ENCODE data around the gene SRSF10. TPM values are rescaled to one million over a fixed set of nuclear protein-coding genes. Genes with fewer than 3 reads are reported as not detected.

The SRSF10 gene
- total and polyA plus RNA-seq, 2 of the 8 experiments (the other 6 are each of a cell fraction or from before 2014, with no cell fraction given), result 155 to 194 TPM

GRCh38 chr1:23964790-23965740 is 15.1 kb downstream of the SRSF10 start:
- Histone ChIP-seq H3K23ac (ENCODE audit: insufficient read length) (no peak overlapping the region), H3K4me1 (replicated peaks in 1 of 4; ENCODE audit: control insufficient read depth in 3 of 4, insufficient read depth in 4 of 4, low read length in 3 of 4) (no peaks in the 10 kb centered on the region), H3K27ac (ENCODE audit: low read depth, low read length) (no peak overlapping the region), H3K4me3 (ENCODE audit: extremely low read depth in 1 of 4, insufficient read depth in 2 of 4, low read depth in 3 of 4, low read length in 4 of 4) (no peak overlapping the region), H4K8ac (ENCODE audit: extremely low read depth, insufficient read depth, low read length) (no peak overlapping the region), H3K4ac (replicated peaks; ENCODE audit: insufficient read length, low read depth, low read length) (no peak overlapping the region), H3K9ac (replicated peaks in 1 of 4; ENCODE audit: extremely low read depth in 1 of 4, low read depth in 3 of 4, low read length in 3 of 4) (no peak overlapping the region), H4K20me1 (replicated peaks in 1 of 2; ENCODE audit: control insufficient read depth in 1 of 2, insufficient read depth in 2 of 2, low read length in 2 of 2) (peaks cover 0 to 6% of the 10 kb centered on the region in 2 experiments), H3K79me1 (ENCODE audit: low read depth, low read length) (no peaks in the 10 kb centered on the region), H3K27me3 (replicated peaks in 1 of 4; ENCODE audit: control insufficient read depth in 3 of 4, extremely low read depth in 1 of 4, insufficient read depth in 3 of 4, low read length in 3 of 4) (no peaks in the 10 kb centered on the region), H3K14ac (ENCODE audit: insufficient read length) (no peak overlapping the region), H3K79me2 (ENCODE audit: control insufficient read depth in 1 of 2, insufficient read depth in 2 of 2, low read length in 2 of 2) (peaks cover 0 to 31% of the 10 kb centered on the region in 2 experiments; a peak in 2 of 4 replicates), H3K56ac (replicated peaks; ENCODE audit: insufficient read length, low read depth, low read length) (no peak overlapping the region), H2BK15ac (ENCODE audit: low read length) (no peak overlapping the region), H2AK5ac (ENCODE audit: low read depth, low read length) (no peak overlapping the region), H2BK120ac (replicated peaks; ENCODE audit: low read depth, low read length) (no peak overlapping the region), H2AFZ (ENCODE audit: low read length) (no peak overlapping the region), H2BK5ac (ENCODE audit: low read depth, low read length) (no peak overlapping the region), H2BK20ac (ENCODE audit: low read length) (no peak overlapping the region), H4K91ac (replicated peaks; ENCODE audit: insufficient read length, low read length) (no peak overlapping the region), H2BK12ac (ENCODE audit: low read depth, low read length) (no peak overlapping the region), H4K5ac (ENCODE audit: insufficient read length, low read depth, low read length) (no peak overlapping the region), H3K36me3 (ENCODE audit: control insufficient read depth in 2 of 4, insufficient read depth in 4 of 4, low read length in 3 of 4) (peaks cover 2 to 74% (median 20%) of the 10 kb centered on the region in 4 experiments; a peak in 6 of 8 replicates), H3K9me3 (ENCODE audit: insufficient read depth in 2 of 2, low read depth in 1 of 2, low read length in 1 of 2) (no peaks in the 10 kb centered on the region), H3K23me2 (ENCODE audit: low read depth, low read length) (no peaks in the 10 kb centered on the region), H3K18ac (ENCODE audit: extremely low read depth, low read length) (no peak overlapping the region), H3K4me2 (ENCODE audit: insufficient read depth in 1 of 2, low read depth in 2 of 2, low read length in 2 of 2) (no peak overlapping the region)
- FAIRE-seq (no peak), DNase-seq (ENCODE audit: low read depth in 1 of 2, low spot score in 2 of 2) (no peak)
- ChIA-PET POLR2A (ENCODE audit: partially characterized antibody) (interaction anchor here (0.6 to 16.6 kb wide), 7 partner anchors 13 to 69 kb away, joined by 3 to 267 read pairs (median 5); partner anchors contain the start of gene SRSF10), CTCF (ENCODE audit: partially characterized antibody) (interaction anchor here (0.5 to 2.9 kb wide), 2 partner anchors 62 to 565 kb away, joined by 4 to 9 read pairs; no protein-coding TSS in a partner anchor)
- TF ChIP-seq TBP (IDR thresholded peaks at IDR 0.05; ENCODE audit: low read depth, low read length) (no peak), POLR2A (IDR thresholded peaks at IDR 0.05; ENCODE audit: control extremely low read depth in 1 of 2, low read depth in 2 of 2, low read length in 2 of 2) (peak; percentile 17 to 32; a peak in 1 of 3 replicates)
- 92% methylated on average over 5 of the region's 5 CpGs; no CpG with 5 or more reads in 1 of the 2 experiments for whole genome bisulfite sequencing, 2 experiments (ENCODE audit: extremely low coverage in 1 of 2, insufficient coverage in 1 of 2, insufficient read length in 1 of 2, insufficient replicate concordance in 2 of 2, low coverage in 1 of 2, low lambda C conversion rate in 2 of 2, missing lambda C conversion rate in 1 of 2)

Measured in H1 (cell line).